HG03354 (cell line): ENCODE data around the gene ERGIC2.

Experiments
- ATAC-seq: cut with Tn5 transposase; IDR thresholded peaks from one replicate; pipeline ENCODE4 v1.9.1; 2021; ENCODE audit warnings: mild to moderate bottlenecking; ENCODE audit not compliant: unreplicated experiment, poor library complexity, severe bottlenecking

The ERGIC2 gene

DNA sequence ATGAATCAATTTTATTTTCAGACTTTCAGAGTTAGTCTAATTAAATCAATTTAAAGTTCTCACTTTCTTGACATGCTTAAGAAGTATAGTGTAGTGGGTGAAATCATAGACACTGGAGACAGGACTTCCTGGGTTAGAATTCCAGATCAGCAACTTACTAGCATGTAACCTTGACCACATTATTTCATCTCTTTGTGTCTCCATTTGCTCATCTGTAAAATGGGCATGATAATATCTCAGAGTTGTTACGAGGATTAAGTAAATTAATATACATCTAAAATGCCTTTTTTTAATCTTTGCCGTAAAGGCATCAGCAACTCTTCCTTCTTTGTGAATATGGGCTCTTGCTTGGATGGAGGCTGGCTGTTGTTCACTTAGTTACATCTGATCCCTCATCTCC lies 1.3 kb upstream of the ERGIC2 start:
- no peak for ATAC-seq

DNA sequence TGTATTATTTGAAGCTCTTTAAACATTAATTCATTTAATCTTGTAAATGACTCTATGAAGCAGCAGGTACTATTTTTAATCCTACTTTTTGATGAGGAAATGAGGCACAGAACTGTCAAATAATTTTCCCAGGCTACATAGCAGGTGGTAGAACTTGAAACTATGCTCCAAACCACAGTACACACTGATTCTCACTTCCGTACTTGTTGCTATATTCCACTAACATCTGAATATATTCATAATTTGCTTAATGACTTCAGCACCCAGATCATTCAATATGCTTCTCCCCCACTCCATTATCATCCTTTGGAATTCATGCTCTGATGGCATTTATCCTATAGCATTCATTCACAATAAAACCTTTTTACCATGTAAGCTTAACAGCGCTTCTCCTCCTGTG lies 4.9 kb downstream of the ERGIC2 start:
- no peak for ATAC-seq

DNA sequence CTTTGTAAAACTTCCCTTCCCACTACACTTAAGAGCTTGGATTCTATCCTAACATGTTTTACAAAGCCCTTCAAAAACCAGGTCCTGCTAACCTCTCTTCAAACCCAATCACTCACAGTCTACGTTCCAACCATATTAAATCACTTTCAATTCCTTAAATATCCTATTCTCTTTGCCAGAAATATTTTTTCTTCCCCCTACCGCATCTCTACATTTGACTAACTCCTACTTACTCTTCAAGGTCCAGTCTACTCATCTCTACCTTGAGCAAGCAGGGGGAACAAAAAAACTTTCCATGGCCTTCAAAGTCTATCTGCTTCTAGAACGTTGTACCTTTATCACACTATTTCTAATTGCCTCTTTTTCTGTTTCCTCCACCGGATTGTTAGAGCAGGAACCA lies 6.1 kb downstream of the ERGIC2 start:
- ATAC-seq = no peak

DNA sequence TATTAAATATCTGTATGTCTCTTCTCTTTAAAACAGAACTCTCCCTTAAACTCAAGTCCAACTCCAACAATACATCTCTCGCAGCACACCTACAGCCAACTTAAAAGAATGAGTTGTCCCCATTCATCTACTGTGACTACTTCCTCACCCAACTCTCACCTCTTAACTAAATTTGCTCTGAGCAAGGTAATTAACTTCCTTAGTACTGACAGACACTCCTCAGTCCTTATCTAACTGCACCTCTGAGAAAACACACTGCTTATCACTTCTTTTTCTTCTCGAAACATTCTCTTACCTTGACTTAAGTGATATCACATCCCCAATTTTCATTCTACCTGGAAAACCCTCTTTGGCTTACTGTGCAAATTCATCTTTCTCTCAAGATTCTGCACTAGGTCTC lies 7.0 kb downstream of the ERGIC2 start:
- ATAC-seq = no peak

DNA sequence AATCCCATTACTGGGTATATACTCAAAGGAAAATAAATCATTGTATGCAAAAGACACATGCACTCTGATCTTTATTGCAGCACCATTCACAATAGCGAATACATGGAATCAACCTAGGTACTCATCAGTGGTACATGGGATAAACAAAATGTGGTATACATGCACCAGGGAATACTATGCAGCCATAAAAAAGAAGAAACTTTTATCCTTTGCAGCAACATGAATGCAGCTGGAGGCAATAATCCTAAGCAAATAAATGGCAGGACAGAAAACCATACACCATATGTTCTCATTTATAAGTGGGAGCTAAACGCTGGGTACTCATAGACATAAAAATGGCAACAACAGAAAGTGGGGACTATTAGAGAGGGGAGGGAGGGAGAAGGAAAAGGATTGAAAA lies 15.9 kb downstream of the ERGIC2 start:
- no peak for ATAC-seq

DNA sequence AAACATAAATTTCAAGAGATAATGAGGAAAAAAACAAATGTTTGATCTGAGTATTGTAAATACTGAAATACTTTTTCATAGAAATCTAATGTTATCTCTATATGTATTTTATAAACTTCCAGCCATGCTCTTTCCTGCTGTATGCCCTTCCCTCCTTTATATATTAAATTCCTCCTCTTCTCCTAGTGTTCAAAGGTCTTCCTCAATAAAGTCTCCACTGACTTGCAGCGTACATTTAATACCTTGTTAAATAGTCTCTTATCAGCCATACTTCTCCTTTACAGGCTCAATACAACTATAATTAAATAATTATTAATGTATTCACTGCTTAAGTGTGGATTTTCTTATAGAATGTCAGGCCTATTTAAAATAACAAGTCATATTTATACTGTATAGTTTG lies 26.0 kb downstream of the ERGIC2 start:
- no peak for ATAC-seq

DNA sequence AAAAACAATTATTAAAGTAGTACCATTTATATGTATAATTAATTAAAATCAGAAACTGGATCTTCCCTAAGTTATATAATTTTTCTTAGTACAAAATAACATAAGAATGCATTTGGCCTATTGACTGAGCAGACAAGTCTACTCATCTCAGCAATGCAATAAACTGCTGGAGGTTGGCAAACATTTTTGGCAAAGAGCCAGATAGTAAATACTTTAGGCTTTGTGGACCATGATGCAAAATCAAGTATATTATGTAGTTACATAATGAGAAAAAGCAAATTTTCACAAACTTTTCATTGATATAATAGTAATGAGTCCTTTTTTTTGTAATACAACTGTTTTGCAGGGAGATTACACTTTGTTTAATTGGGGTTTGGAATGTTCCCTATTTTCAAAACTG lies 30.9 kb downstream of the ERGIC2 start:
- ATAC-seq = no peak

DNA sequence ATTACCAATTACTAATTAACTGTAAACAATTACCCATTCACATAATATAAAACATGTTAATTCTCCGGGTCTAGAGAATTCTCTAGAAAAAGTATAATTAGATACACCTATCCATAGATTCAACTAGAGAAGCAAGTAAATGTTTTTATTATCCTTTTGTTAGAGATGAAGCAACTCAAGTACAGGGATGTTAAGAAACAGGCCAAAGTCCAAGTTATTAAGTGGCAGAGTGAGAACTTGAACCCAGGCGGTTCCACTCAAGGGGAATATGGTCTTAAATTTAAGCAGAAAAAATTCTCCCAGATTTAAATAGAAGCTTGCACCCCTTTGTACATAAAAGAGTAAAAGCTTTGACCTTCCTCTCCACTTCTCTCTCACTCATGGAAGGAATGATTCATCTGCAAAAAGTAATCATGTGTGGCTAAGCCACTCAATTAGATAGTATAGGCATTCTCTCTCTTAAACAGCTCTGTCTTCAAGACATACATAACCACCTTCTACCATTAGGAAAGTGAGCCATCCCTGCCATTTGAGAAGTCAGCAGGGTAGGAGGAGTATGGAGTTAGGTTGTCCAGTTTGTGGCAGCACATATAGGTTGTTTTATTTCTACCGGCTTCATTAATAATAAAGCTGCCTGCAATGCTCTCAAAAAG lies 34.1 kb downstream of the ERGIC2 start:
- ATAC-seq = no peak

DNA sequence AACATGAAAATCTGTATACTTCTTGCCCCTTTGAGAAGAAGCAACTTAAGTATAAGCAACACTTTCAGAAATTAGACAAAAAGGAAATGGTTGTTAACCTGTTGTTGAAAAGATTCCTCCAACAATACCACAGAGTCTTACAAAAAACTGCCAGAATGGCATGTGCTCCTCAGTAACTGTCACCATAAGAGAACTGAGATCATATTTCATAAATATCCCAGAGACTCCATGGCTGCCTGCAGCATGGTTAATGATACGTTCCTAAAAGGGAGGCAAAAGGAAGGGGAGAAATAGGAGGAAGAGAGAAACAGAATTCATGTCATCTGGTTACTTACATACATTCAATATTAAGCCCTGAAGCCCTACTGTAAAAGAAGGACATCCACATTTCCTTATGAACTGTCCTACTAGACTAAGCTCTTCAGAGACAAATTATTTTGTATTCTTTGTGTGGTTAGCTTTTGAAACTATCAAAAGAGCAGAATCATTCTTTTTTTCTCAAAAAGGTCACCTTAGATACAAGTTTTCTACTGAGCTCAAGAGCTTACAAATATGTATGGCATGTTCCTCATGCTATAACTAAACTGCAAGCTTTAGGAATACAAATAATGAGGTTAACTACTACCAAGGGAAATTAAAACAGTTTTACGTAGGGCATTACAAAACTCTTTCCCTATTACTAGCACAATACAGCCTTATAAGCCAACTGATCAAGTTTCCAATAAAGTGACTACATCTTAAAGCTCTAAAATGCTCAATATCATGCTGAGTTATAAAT lies 37.8 kb downstream of the ERGIC2 start:
- ATAC-seq = no peak

DNA sequence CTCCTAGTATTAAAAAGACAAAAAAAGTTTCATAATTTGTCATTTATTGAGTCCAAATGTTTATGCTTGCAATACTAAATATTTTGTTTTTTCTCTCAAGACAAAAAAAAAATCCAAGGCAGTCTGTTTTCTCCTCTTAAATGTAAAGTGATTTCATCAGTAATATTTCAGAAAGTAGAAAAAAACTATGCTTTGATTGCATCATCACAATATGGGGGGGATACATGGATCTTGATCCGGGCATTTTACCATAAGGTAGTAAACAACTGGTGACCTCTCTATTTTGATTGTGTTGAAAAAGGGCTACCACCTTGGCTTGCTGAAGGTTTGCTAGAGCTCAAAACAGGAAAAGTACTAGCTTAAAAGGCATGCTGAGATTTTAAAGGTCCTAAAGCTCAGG lies 43.6 kb downstream of the ERGIC2 start:
- ATAC-seq = no peak

DNA sequence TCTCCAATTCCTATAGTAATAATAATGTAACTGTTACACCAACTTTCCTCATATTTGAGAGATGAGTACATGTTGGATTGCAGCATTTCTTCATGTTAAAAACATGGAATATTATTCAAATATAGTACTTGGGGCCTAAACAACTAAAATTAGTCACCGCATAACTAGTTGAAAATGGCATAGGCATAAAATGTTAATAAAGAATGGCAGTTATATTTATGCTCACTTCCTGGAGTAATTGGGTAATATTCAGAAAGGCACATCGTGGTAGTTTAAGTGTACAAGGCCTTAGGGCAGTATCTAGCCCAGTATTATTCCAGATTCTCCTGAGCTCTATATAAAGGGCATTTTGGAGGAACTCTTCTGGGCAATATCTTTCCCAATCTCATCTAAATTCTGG lies 46.0 kb downstream of the ERGIC2 start:
- ATAC-seq = no peak

DNA sequence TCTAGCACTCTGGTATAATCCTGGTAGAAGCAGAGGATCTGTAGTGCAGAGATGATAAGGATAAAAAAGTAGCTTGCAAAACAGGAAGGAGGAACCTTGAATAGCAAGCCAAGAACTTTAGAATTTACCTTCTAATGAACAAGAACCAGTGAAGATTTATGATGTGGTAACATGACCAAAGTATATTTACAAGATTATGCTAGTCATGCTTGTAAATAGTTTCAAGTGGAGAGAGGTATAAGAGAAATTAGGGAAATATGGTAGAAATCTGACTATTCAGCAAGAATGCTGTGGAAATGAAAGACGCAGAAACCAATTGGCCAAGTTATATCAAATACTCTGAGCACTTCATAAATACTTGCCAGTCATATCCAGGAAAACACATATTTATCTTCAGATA lies 47.8 kb downstream of the ERGIC2 start:
- no peak for ATAC-seq

DNA sequence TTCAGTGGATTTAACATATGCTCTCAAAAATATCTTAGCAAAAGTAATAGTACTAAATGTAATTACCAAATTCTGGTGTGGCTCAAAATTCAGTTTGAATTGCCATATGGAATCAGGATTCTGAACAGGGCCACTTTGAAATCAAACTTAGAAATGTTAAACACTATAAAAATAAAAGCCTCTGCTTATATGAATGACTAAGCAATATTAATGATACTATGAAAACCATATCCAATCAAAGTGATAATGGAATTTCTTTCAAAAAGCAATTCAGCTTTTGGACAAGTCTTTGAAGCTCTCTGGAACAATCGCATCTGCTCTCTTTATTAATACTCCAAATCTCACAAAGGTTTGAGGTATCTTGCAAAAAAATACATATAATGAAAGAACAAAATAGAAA lies 51.6 kb downstream of the ERGIC2 start:
- no peak for ATAC-seq

DNA sequence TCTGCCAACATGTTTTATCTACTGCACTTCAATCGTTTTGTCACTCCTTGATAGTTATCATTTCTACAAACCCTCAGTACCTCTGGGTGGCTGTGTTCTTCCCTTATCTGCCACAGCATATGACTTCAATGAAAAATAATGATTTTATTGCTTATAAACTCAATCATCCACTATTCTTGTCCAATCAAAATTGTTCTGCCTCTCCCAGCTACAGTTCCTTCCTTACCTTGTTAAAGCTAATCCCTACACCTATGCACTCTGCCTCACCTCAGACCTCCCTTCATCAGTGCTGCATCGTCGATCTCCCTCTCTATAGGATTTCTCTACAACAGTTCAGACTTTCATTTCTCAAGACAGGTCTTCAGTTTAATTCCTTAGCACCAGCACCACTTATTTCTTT lies 58.8 kb downstream of the ERGIC2 start:
- no peak for ATAC-seq

DNA sequence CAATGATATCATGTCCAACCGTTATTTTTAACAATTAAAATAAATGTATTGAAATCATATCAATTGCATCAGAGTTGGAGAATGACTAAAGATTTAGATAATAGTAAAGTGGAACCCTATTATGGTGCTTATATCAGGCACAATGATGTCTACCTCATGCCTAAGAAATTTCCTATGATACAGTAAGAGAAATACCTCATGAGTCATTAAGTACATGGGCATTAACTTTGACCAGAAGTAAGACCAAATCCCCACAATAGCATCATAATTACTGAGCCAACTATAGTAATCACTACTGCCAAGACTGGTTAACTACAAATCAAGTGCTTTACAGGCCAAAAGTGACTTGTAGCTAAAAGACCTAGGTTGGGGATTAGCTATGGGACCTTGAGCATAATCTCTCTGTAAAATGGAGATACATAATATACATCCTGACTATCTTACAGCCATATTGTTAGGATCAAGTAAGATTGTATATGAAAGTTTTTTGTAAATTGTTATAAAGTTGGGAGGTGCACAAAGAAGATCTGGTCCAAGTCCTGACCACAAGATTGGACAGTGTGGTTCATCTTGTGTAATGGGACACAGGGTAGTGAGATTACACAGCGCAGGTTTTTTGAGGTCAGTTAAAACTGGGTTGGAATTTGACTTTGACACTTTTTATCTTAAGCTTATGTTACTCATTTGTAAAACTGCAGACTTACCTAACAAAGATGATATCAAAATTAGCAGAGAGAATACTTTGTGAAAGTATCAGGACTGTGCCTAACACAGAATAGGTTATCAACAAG lies 60.5 kb downstream of the ERGIC2 start:
- ATAC-seq = no peak

DNA sequence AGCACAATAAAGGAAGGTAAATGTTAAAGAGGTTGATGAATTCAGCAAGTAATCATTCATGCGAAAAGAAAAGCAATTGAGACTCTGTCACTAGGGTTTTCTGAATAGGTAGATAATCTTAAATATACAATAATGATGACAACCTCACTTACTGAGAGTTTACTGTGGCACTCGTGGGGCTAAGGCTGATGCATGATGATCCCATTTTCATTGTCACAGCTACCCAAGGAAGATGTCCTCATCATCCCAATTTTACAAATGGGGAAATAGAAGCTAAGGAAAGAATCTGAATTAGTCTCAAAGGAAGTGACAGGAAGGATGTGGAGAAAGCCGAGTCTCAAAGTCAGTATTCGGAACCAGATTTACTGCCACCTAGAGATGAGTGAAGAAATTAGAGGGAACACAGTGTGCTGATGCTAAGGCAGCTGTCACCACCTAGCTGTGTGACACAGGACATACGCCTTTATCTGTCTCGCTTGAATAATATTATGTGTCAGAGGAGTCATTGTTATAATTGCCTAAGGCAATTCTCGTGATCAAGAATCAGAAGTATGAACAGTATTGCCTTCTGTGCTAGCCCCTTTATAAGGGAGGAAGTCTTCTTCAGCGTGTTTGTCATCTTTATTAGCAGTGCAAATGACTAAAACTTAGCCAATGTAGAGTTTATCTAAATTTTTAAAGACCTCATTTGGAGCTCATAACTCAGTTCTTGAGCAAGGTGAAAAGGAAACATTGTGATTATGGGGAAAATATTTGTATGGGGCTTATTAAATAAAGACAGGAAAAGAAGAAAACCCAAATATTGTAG lies 63.2 kb downstream of the ERGIC2 start:
- peak; percentile 100 for ATAC-seq

DNA sequence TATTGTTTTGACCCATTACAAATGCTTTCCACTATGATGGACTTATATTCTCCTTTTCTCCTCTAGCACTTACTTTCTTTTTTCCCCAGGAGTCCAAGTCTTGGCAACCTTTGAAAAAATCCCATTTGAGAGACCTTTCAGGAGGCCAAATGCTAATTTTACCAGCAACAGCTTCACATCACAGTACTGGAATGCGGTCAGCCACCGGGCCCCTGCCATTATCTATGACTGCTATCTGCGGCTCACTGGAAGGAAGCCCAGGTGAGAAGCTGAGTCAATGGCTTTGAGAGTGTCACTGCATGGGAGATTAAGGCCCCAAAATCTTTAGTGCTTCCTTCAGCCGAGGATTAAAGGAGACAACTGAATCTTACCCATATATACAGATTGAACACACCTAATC lies 64.2 kb downstream of the ERGIC2 start:
- ATAC-seq = no peak

DNA sequence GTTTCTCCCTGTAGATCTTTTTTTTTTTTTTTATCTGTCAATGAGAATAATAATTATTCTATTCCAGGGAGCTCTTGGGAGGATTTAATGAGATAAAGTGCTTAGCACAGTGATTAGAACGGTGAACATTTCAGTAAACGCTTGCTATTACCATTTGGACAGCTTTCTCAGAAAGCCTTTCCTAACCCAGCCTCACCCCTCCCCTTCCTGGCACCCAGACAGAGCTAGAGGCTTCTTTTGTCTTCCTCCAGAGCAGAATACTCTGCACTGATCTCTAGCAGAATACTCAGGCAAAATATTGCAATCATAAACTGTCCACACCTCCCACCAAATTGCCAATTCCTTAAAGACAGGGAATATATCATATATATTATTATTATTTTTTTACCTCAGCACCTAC lies 66.6 kb downstream of the ERGIC2 start:
- no peak for ATAC-seq

DNA sequence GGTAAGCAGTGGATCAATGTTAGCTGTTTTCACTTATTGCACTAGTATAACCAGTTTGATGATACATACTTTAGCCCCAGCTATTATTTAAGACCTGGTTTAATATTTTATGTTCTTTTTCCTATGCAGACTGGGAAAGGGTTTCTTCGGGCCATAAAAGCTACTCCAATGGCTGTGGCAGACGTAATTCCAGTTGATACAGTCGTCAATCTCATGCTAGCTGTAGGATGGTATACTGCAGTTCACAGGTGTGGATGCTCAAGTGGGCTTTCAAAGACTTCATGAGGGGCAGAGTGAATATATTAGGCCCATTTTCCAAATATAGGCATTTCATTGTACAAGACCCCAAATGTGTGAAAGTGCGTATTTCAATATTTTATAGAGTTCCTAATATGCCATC lies 70.1 kb downstream of the ERGIC2 start:
- ATAC-seq = no peak

DNA sequence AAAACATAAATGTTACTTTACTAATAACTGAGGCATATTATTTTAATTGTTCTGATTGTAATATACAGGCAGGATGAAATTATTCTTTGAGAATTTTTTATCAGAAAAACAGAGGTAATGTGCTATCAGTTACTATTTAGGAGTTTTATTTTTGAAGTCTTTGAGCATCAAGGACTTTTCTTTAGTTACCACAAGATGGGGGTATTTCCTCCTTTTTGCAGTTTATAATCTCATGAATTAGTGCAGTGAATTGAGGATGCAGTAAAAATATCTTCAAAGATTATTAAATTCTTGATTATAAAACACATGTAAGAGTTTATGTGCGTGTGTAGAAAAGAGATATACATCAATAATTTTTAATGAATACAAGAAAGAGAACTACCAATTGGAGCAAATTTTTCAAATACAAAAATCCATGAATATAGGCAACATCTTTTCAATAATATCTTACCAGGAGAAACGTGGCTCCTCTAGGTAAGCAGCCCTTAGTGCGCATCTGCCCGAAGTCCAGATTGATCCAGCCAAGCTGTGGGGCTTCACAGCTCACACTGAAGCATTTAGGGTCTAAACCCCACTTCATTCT lies 71.6 kb downstream of the ERGIC2 start:
- ATAC-seq = no peak
